ENCODE measurements around the gene EOMES. TPM values are rescaled to one million over a fixed set of nuclear protein-coding genes. Genes with fewer than 3 reads are reported as not detected.

The EOMES gene
- total and polyA plus RNA-seq, 2 of the 8 experiments (the other 6 are each of a cell fraction or from before 2014, with no cell fraction given) = 0.09 to 0.47 TPM

DNA sequence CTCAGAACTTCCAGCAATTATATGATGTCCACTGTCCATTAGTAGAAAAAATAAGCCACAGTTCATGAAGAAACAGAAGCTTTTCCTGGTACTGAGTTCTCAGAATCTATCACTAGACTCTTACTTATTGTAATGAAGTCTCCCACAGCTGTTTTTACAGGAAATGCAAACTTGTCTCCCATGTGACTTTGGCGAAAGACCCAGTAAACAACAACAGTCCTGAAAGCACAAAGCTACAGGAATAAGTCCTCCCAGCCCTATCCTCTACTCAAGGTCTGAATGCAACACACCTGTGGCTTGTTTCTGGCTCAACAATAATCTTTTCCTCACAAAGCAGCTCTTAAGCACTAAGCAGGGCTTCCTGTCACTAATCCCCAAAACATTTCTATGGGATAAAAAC lies 55.9 kb downstream of the EOMES start:
- Histone ChIP-seq H3K79me1 (ENCODE audit: low read depth, low read length) (no peaks in the 10 kb centered on the region), H4K20me1 (replicated peaks in 1 of 2; ENCODE audit: control insufficient read depth in 1 of 2, insufficient read depth in 2 of 2, low read length in 2 of 2) (no peaks in the 10 kb centered on the region), H2BK12ac (ENCODE audit: low read depth, low read length) (no peak overlapping the region), H2BK5ac (ENCODE audit: low read depth, low read length) (0 out of 2 replicates have a peak overlapping the region, but pooled peaks have one; percentile 64), H3K18ac (ENCODE audit: extremely low read depth, low read length) (no peak overlapping the region; the same call in 1 of the 2 replicates), H2BK20ac (ENCODE audit: low read length) (no peak overlapping the region), H3K36me3 (ENCODE audit: control insufficient read depth in 2 of 4, insufficient read depth in 4 of 4, low read length in 3 of 4) (no peaks in the 10 kb centered on the region), H3K4me1 (replicated peaks in 1 of 4; ENCODE audit: control insufficient read depth in 3 of 4, insufficient read depth in 4 of 4, low read length in 3 of 4) (peaks cover 0 to 11% (median 5%) of the 10 kb centered on the region in 4 experiments; a peak in 3 of 7 replicates), H2BK120ac (replicated peaks; ENCODE audit: low read depth, low read length) (no peak overlapping the region), H3K23me2 (ENCODE audit: low read depth, low read length) (no peaks in the 10 kb centered on the region; the same call in 1 of the 2 replicates), H3K79me2 (ENCODE audit: control insufficient read depth in 1 of 2, insufficient read depth in 2 of 2, low read length in 2 of 2) (no peaks in the 10 kb centered on the region), H4K91ac (replicated peaks; ENCODE audit: insufficient read length, low read length) (no peak overlapping the region), H3K27me3 (replicated peaks in 1 of 4; ENCODE audit: control insufficient read depth in 3 of 4, extremely low read depth in 1 of 4, insufficient read depth in 3 of 4, low read length in 3 of 4) (no peaks in the 10 kb centered on the region), H2AK5ac (ENCODE audit: low read depth, low read length) (no peak overlapping the region), H3K27ac (ENCODE audit: low read depth, low read length) (peak overlapping the region; percentile 37; the same call in 1 of the 2 replicates), H3K9ac (replicated peaks in 1 of 4; ENCODE audit: extremely low read depth in 1 of 4, low read depth in 3 of 4, low read length in 3 of 4) (0 out of 7 replicates have a peak overlapping the region, but pooled peaks of 1 of the 4 experiments have one; percentile 25), H3K4me2 (ENCODE audit: insufficient read depth in 1 of 2, low read depth in 2 of 2, low read length in 2 of 2) (peak overlapping the region; percentile 48 to 52), H3K4ac (replicated peaks; ENCODE audit: insufficient read length, low read depth, low read length) (no peak overlapping the region), H3K14ac (ENCODE audit: insufficient read length) (no peak overlapping the region), H4K8ac (ENCODE audit: extremely low read depth, insufficient read depth, low read length) (no peak overlapping the region), H3K9me3 (ENCODE audit: insufficient read depth in 2 of 2, low read depth in 1 of 2, low read length in 1 of 2) (no peaks in the 10 kb centered on the region), H2BK15ac (ENCODE audit: low read length) (no peak overlapping the region), H3K4me3 (ENCODE audit: extremely low read depth in 1 of 4, insufficient read depth in 2 of 4, low read depth in 3 of 4, low read length in 4 of 4) (peak overlapping the region in 1 of 4 experiments; percentile 12; a peak in 1 of 8 replicates), H3K23ac (ENCODE audit: insufficient read length) (no peak overlapping the region), H3K56ac (replicated peaks; ENCODE audit: insufficient read length, low read depth, low read length) (no peak overlapping the region), H4K5ac (ENCODE audit: insufficient read length, low read depth, low read length) (no peak overlapping the region), H2AFZ (ENCODE audit: low read length) (0 out of 2 replicates have a peak overlapping the region, but pooled peaks have one; percentile 7)
- 9% methylated on average over 1 of the region's 1 CpG; no CpG with 5 or more reads in 1 of the 2 experiments for WGBS, 2 experiments (ENCODE audit: extremely low coverage in 1 of 2, insufficient coverage in 1 of 2, insufficient read length in 1 of 2, insufficient replicate concordance in 2 of 2, low coverage in 1 of 2, low lambda C conversion rate in 2 of 2, missing lambda C conversion rate in 1 of 2)
- CTCF ChIA-PET (ENCODE audit: partially characterized antibody) = interaction anchor here (0.6 to 2.0 kb wide), 6 partner anchors 9 to 239 kb away, joined by 3 to 8 read pairs (median 3); no protein-coding TSS in a partner anchor
- POLR2A ChIA-PET (ENCODE audit: partially characterized antibody) = interaction anchor here (0.8 to 2.0 kb wide), 3 partner anchors 12 to 182 kb away, joined by 3 to 7 read pairs (median 7); partner anchors contain the start of gene SLC4A7
- no peak for DNase-seq (ENCODE audit: low read depth in 1 of 2, low spot score in 2 of 2)
- FAIRE-seq = peak; percentile 28
- no peak for TF ChIP-seq BRCA1 (IDR thresholded peaks at IDR 0.05; ENCODE audit: low read depth, low read length)
- no peak for TF ChIP-seq SP2 (IDR thresholded peaks at IDR 0.05; ENCODE audit: low read length)
- TF ChIP-seq POU5F1 (IDR thresholded peaks at IDR 0.05; ENCODE audit: low read depth, low read length) = no peak
- TF ChIP-seq RFX5 (IDR thresholded peaks at IDR 0.05; ENCODE audit: borderline replicate concordance, low read depth, low read length) = no peak
- TF ChIP-seq SAP30 (IDR thresholded peaks at IDR 0.05; ENCODE audit: insufficient read depth, insufficient replicate concordance, low read length) = peak; percentile 3
- TF ChIP-seq TBP (IDR thresholded peaks at IDR 0.05; ENCODE audit: low read depth, low read length) = no peak
- TF ChIP-seq HDAC6 (IDR thresholded peaks at IDR 0.05; ENCODE audit: low read depth, low read length) = no peak
- TF ChIP-seq BCL11A (IDR thresholded peaks at IDR 0.05; ENCODE audit: low read depth in 2 of 2, low read length in 2 of 2) = no peak
- no peak for TF ChIP-seq SRF (IDR thresholded peaks at IDR 0.05; ENCODE audit: low read depth, low read length)
- no peak for TF ChIP-seq CTBP2 (IDR thresholded peaks at IDR 0.05; ENCODE audit: borderline replicate concordance, insufficient read depth, insufficient read length, low read length)
- TF ChIP-seq CEBPB (IDR thresholded peaks at IDR 0.05; ENCODE audit: low read depth, low read length) = no peak
- TF ChIP-seq TEAD4 (IDR thresholded peaks at IDR 0.05; ENCODE audit: low read depth, low read length) = no peak

Measured in H1 (cell line).